ENCODE measurements around the gene ST3GAL4.

The ST3GAL4 gene

DNA sequence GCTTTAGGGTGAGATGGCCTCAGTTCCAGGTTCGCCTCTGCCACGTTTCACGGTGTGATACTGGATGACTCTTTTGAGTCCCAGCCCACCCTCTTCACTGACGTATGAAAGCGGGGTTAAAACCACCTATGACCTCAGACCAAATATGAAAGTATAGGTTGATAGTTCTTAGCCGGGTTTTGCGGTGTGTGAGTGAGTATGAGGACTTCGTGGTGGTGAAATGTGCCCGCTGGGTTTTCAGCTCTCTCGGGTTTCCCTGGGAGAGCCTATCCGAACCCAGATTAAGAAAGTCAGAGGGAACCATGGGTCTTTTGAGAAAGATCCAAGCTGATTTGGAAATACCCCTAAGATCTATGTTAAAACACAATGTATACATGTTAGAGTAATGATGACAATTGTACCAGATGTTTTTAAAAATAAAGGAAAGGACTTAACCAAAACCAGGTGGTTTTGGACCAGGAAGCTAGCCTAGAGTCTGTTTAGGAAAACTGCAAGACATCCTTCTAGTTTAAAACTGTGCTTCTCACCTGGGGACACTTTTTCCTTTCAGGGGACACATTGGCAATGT, 25.8 kb upstream of the ST3GAL4 start:
- DNase-seq (ENCODE audit: low read depth, low spot score), result no peak

GRCh38 chr11:126331286-126331685, 24.2 kb upstream of the ST3GAL4 start:
- DNase-seq (ENCODE audit: low read depth, low spot score), result no peak

DNA sequence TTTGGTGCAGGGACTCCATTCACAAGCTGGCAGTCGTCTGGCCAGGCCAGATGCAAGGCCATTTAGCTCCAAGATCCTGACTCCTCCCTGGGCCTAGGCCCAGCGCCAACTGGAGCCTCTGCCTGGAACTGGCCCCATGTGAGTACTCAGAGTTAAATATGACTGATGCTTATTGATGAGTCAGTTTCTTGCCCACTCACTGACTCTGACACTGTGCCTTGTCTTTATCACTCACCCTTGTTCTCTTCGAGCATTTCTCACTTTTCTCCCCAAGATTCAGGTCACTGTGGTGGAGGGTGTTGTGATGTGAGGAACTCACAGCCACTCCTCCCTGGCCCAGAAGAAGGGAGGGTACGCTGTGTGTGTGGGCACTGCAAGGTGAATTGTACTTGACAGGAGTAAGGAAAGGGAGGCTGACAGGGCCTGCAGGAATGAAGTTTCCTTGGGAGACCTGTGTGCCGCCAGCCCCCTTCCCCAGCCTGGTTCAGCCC, 23.2 kb upstream of the ST3GAL4 start:
- no peak for DNase-seq (ENCODE audit: low read depth, low spot score)

DNA sequence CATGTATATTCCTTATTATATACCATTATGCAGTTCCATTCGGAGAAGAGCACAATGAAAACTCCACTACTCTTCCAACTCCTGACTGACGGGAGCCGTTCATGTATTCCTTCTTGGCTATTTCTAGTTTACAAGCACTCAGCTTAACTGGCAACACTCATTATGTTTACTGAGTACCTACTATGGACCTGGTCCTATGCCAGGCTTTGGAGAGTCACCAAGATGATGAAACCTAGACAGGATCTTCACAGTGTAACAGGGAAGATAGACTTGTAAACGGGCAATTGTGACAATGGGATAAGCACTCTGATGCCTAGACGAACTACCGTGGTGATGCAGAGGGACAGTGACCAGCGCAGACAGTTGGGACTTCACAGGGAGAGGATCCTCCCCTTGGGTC, 22.3 kb upstream of the ST3GAL4 start:
- DNase-seq (ENCODE audit: low read depth, low spot score), result no peak

- DNase-seq (ENCODE audit: low read depth, low spot score), result no peak
Measured at GRCh38 chr11:126334659-126335462, 20.6 kb upstream of the ST3GAL4 start.

GRCh38 chr11:126335463-126335760, 20.1 kb upstream of the ST3GAL4 start:
- DNase-seq (ENCODE audit: low read depth, low spot score), result no peak

DNA sequence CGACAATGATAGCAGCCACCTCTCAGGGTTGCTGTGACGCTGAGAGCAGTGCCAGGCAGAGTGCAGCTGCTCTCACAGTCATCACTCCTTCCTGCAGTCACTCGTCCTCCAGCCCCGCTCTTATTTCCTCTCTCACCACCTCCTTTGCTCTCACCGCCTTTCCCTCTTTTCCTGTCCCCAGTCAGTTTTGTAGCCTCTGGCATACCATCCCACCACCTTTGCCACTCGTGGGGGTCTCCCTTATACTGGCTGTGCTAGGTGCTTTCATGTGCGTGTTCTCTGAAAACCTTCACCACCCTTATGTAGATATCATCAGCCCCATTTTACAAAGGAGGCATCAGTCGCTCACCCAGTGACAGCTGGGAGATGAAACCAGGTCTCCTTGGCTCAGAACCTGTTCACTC, 19.3 kb upstream of the ST3GAL4 start:
- DNase-seq (ENCODE audit: low read depth, low spot score), result no peak

- DNase-seq (ENCODE audit: low read depth, low spot score), result no peak
Measured at GRCh38 chr11:126336671-126337101, 18.8 kb upstream of the ST3GAL4 start.

DNA sequence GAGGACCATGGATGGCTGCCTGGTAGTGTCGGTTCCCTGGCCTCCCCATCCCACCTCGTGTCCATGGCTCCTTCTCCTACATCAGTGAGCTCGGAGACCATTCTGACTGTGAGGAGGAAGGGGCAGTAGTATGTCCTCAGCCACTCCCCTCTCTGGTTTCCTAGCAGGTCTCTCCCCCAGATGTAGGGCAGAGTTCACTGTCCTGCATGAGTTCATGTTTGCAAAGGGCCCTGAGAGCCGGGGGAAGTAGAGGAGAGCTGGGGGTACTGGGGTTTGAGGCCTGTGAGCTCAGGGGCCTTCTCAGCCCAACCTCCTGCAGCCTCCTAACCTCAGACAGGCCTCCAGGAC, 18.4 kb upstream of the ST3GAL4 start:
- DNase-seq (ENCODE audit: low read depth, low spot score), result no peak

DNA sequence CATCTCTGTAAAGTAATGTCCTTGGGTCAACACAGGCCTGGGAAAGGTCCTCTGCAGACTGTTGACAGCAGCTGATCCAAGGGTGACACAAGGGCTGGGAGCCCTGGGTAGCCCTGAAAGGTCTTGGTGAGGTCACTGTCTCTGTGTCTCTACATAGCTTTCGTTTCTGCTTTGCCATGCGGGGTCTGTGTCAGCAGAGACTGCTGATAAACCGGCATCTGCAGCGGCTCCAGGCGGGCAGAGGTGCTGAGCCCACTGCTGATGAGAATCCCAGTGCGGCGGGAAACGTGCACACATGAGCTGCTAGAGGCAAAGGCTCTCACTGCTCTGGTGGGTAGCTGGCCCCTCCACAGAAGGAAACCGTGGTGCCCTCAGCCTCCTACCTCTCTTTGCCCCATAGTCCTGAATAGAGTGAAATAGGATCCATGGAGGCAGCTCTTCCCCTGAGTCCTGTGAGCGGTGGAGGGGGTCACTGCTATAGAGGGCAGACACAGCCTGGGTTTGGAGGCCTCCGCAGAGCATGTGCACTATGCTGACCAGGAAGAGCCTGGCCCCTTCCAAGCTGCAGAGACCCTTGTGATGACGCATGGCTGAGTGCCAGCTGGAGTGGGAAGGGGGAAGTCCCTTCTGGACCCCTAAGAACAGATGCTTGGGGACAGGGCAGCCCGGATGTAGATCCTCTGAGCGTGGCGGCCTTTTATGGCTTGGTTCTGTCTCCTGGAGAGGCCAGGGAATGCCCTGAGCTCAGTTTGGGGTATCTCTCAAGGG, 17.8 kb upstream of the ST3GAL4 start:
- DNase-seq (ENCODE audit: low read depth, low spot score), result no peak

- DNase-seq (ENCODE audit: low read depth, low spot score), result no peak
Measured at GRCh38 chr11:126338346-126339055, 17.0 kb upstream of the ST3GAL4 start.

GRCh38 chr11:126339073-126339862, 16.2 kb upstream of the ST3GAL4 start:
- no peak for DNase-seq (ENCODE audit: low read depth, low spot score)

- no peak for DNase-seq (ENCODE audit: low read depth, low spot score)
Measured at GRCh38 chr11:126339863-126340434, 15.5 kb upstream of the ST3GAL4 start.

- no peak for DNase-seq (ENCODE audit: low read depth, low spot score)
Measured at GRCh38 chr11:126340960-126341606, 14.4 kb upstream of the ST3GAL4 start.

GRCh38 chr11:126341760-126342161, 13.7 kb upstream of the ST3GAL4 start:
- no peak for DNase-seq (ENCODE audit: low read depth, low spot score)

DNA sequence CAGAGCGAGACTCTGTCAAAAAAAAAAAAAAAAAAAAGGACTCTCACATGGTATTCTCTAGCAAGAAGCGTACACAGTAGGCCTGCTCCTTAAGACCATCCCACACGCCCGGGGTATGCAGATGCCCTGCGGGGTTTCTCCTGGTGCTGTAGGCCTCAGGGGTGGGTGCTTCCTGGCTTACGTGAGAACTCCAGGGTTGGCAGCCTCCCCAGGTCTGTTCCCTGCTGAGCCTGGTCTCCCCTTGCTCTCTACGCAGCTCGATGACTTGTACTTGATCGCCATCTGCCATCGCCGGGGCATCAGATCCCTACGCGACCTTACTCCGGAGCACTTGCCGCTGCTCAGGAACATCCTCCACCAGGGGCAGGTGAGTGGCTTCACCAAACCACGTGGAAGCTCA, 12.4 kb upstream of the ST3GAL4 start:
- no peak for DNase-seq (ENCODE audit: low read depth, low spot score)

GRCh38 chr11:126344141-126345080, 11.1 kb upstream of the ST3GAL4 start:
- no peak for DNase-seq (ENCODE audit: low read depth, low spot score)

- DNase-seq (ENCODE audit: low read depth, low spot score), result no peak
Measured at GRCh38 chr11:126345283-126345682, 10.2 kb upstream of the ST3GAL4 start.
